GM19372 (cell line): ENCODE measurements around the gene SLC39A2.
"Not testable (repeated sequence)": the region's sequence is repeated elsewhere in the genome, so short reads cannot be mapped to it uniquely, and the experiment has no call there.

Source experiments
- ATAC-seq: cut with Tn5 transposase; IDR thresholded peaks from one replicate; pipeline ENCODE4 v1.9.1; 2021; ENCODE audit warnings: mild to moderate bottlenecking, low read depth, moderate library complexity; ENCODE audit not compliant: unreplicated experiment

SLC39A2 gene

GRCh38 chr14:20998674-20999366 is at the start of gene SLC39A2:
TSS of gene SLC39A2 (plus strand) at chr14:20999293. CDS start at chr14:20999447, 154 bp downstream.
- ATAC-seq: no peak

GRCh38 chr14:20954736-20955537 is 44.2 kb upstream of the SLC39A2 start, which contains the start of gene RNASE2:
TSS of gene RNASE2 (plus strand) at chr14:20955487. CDS start at chr14:20955772, 285 bp downstream.
- ATAC-seq: not testable (repeated sequence)

GRCh38 chr14:20955538-20955873 is 43.6 kb upstream of the SLC39A2 start:
- ATAC-seq: not testable (repeated sequence)

- ATAC-seq: no peak
These were observed 42.6 kb upstream of the SLC39A2 start for GRCh38 chr14:20956376-20956976.

- not testable (repeated sequence) for ATAC-seq
These were observed 40.1 kb upstream of the SLC39A2 start for GRCh38 chr14:20958946-20959345.

GRCh38 chr14:20969336-20969735 is 29.8 kb upstream of the SLC39A2 start:
- no peak for ATAC-seq

- ATAC-seq: peak; percentile 4
These were observed 28.5 kb upstream of the SLC39A2 start for GRCh38 chr14:20970647-20970982.

GRCh38 chr14:20970983-20971704 is 27.9 kb upstream of the SLC39A2 start:
- ATAC-seq: peak; percentile 90

- ATAC-seq: peak; percentile 20
These were observed 27.4 kb upstream of the SLC39A2 start for GRCh38 chr14:20971705-20972021.

GRCh38 chr14:20973501-20973900 is 25.6 kb upstream of the SLC39A2 start:
- ATAC-seq: no peak

- ATAC-seq: no peak
These were observed 22.8 kb upstream of the SLC39A2 start for GRCh38 chr14:20976291-20976690.

- ATAC-seq: no peak
These were observed 20.4 kb upstream of the SLC39A2 start for GRCh38 chr14:20978687-20979086.

- no peak for ATAC-seq
These were observed 18.2 kb upstream of the SLC39A2 start for GRCh38 chr14:20980906-20981305.

GRCh38 chr14:20982646-20983369 is 16.3 kb upstream of the SLC39A2 start:
- no peak for ATAC-seq

GRCh38 chr14:20985650-20986049 is 13.4 kb upstream of the SLC39A2 start:
- ATAC-seq: not testable (repeated sequence)

GRCh38 chr14:20986811-20987210 is 12.3 kb upstream of the SLC39A2 start:
- ATAC-seq: no peak

GRCh38 chr14:20988717-20989470 is 10.2 kb upstream of the SLC39A2 start:
- no peak for ATAC-seq

GRCh38 chr14:20989471-20989786 is 9.7 kb upstream of the SLC39A2 start:
- ATAC-seq: no peak

- peak; percentile 95 for ATAC-seq
These were observed 9.1 kb upstream of the SLC39A2 start, which contains the start of gene METTL17 for GRCh38 chr14:20989787-20990600. TSS of gene METTL17 (plus strand) at chr14:20989980. CDS start at chr14:20990003, 23 bp downstream.
